SK-N-SH treated with all-trans-retinoic acid at 6 μM for 48 hours (cell line): ENCODE data around the gene LRMDA.

Experiments
- ATAC-seq: fragments of 200-7000 bp; cut with Tn5 transposase; 3 replicates; pipeline ENCODE4 v1.9.1; 2020; ENCODE audit warnings: mild to moderate bottlenecking, moderate library complexity
- ARNTL ChIP-seq: fragments of 450-650 bp; formaldehyde crosslinking; IDR thresholded peaks from 2 replicates; pipeline ENCODE4 v1.5.0; 2020; ENCODE audit warnings: low read depth, mild to moderate bottlenecking, moderate library complexity, borderline replicate concordance
- BACH2 ChIP-seq: fragments of 250-450 bp; sonication (Bioruptor Pico); IDR thresholded peaks from 2 replicates; pipeline ENCODE4 v1.9.0; 2021; ENCODE audit warnings: mild to moderate bottlenecking, borderline replicate concordance
- CSDC2 ChIP-seq: fragments of 250-450 bp; sonication (Bioruptor Pico); IDR thresholded peaks from 2 replicates; pipeline ENCODE4 v1.5.0; 2020; ENCODE audit warnings: mild to moderate bottlenecking, moderate library complexity
- ESRRG ChIP-seq: fragments of 250-450 bp; sonication (Bioruptor Pico); IDR thresholded peaks from 2 replicates; pipeline ENCODE4 v1.6.1; 2021; ENCODE audit warnings: mild to moderate bottlenecking
- GLIS3 ChIP-seq: fragments of 250-450 bp; sonication (Bioruptor Pico); IDR thresholded peaks from 2 replicates; pipeline ENCODE4 v1.5.0; 2020; ENCODE audit warnings: mild to moderate bottlenecking, moderate library complexity
- ISL1 ChIP-seq: fragments of 250-450 bp; sonication (Bioruptor Pico); IDR thresholded peaks from 2 replicates; pipeline ENCODE4 v2.1.2; 2022; ENCODE audit warnings: mild to moderate bottlenecking, moderate library complexity
- OSR1 ChIP-seq: fragments of 250-450 bp; sonication (Bioruptor Pico); IDR thresholded peaks from 2 replicates; pipeline ENCODE4 v1.8.0; 2022; ENCODE audit warnings: moderate library complexity, mild to moderate bottlenecking, inconsistent platforms
- PPARA ChIP-seq: fragments of 250-450 bp; sonication (Bioruptor Pico); IDR thresholded peaks from 2 replicates; pipeline ENCODE4 v1.5.0; 2020; ENCODE audit warnings: mild to moderate bottlenecking, borderline replicate concordance
- TCF4 ChIP-seq: fragments of 250-450 bp; sonication (Bioruptor Pico); IDR thresholded peaks from 2 replicates; pipeline ENCODE4 v1.8.0; 2021; ENCODE audit warnings: mild to moderate bottlenecking, moderate library complexity, borderline replicate concordance
- TOX ChIP-seq: fragments of 250-450 bp; sonication (Bioruptor Pico); IDR thresholded peaks from 2 replicates; pipeline ENCODE4 v1.8.0; 2021; ENCODE audit warnings: mild to moderate bottlenecking, moderate library complexity, borderline replicate concordance
- ZC3H10 ChIP-seq: fragments of 250-450 bp; sonication (Bioruptor Pico); IDR thresholded peaks from 2 replicates; pipeline ENCODE4 v1.5.1; 2021; ENCODE audit warnings: mild to moderate bottlenecking, moderate library complexity
- ZFP3 ChIP-seq: fragments of 250-450 bp; sonication (Bioruptor Pico); IDR thresholded peaks from 2 replicates; pipeline ENCODE4 v1.5.0; 2020; ENCODE audit warnings: mild to moderate bottlenecking, moderate library complexity
- ZFP30 ChIP-seq: fragments of 450-650 bp; formaldehyde crosslinking; IDR thresholded peaks from 2 replicates; pipeline ENCODE4 v1.5.0; 2022; ENCODE audit warnings: mild to moderate bottlenecking, moderate library complexity
- ZNF565 ChIP-seq: fragments of 450-650 bp; formaldehyde crosslinking; conservative IDR thresholded peaks from 2 replicates; pipeline ENCODE4 v1.5.0; 2020; ENCODE audit warnings: low read depth, mild to moderate bottlenecking, moderate library complexity
- ZNF70 ChIP-seq: fragments of 450-650 bp; formaldehyde crosslinking; IDR thresholded peaks from 2 replicates; pipeline ENCODE4 v1.5.0; 2020; ENCODE audit warnings: mild to moderate bottlenecking, moderate library complexity
- ZNF8 ChIP-seq: fragments of 450-650 bp; formaldehyde crosslinking; IDR thresholded peaks from 2 replicates; pipeline ENCODE4 v1.5.0; 2020; ENCODE audit warnings: mild to moderate bottlenecking, moderate library complexity
- TF ChIP-seq, protein P1 (sequence below): fragments of 250-450 bp; sonication (Bioruptor Pico); IDR thresholded peaks from 2 replicates; pipeline ENCODE4 v1.5.1; 2020; ENCODE audit warnings: low read depth, mild to moderate bottlenecking, moderate library complexity
- TF ChIP-seq, protein P2 (sequence below): fragments of 250-450 bp; sonication (Bioruptor Pico); IDR thresholded peaks from 2 replicates; pipeline ENCODE4 v1.5.1; 2021; ENCODE audit warnings: mild to moderate bottlenecking, moderate library complexity
- TF ChIP-seq, protein P3 (sequence below): fragments of 250-450 bp; sonication (Bioruptor Pico); IDR thresholded peaks from 2 replicates; pipeline ENCODE4 v1.8.0; 2021; ENCODE audit warnings: low read depth, mild to moderate bottlenecking, moderate library complexity, borderline replicate concordance
- TF ChIP-seq, protein P4 (sequence below): fragments of 250-450 bp; sonication (Bioruptor Pico); IDR thresholded peaks from 2 replicates; pipeline ENCODE4 v1.8.0; 2020; ENCODE audit warnings: mild to moderate bottlenecking, moderate library complexity, borderline replicate concordance
- TF ChIP-seq, protein P5 (sequence below): fragments of 250-450 bp; sonication (Bioruptor Pico); IDR thresholded peaks from 2 replicates; pipeline ENCODE4 v1.5.0; 2020; ENCODE audit warnings: mild to moderate bottlenecking, moderate library complexity

Gene LRMDA

DNA sequence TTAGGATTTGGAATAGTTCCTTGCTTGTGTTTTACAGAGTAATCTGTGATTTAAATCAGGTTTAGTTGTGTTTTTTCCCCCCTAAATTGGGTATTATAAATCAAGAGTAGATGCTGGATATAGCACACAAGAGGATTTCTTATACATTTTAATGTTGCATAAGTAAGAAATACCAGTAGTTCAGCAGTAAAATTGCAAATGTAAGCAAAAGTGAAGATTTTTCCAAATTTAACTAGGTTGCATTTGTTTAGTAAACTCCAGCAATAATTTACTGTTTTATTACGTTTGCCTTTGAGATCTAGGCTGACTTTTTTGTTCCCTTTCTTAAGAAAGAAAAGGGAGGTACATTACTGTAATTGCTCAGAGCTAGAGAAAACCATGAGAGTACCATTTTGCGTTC lies 207.3 kb downstream of the LRMDA start:
- TF ChIP-seq, protein P1, sequence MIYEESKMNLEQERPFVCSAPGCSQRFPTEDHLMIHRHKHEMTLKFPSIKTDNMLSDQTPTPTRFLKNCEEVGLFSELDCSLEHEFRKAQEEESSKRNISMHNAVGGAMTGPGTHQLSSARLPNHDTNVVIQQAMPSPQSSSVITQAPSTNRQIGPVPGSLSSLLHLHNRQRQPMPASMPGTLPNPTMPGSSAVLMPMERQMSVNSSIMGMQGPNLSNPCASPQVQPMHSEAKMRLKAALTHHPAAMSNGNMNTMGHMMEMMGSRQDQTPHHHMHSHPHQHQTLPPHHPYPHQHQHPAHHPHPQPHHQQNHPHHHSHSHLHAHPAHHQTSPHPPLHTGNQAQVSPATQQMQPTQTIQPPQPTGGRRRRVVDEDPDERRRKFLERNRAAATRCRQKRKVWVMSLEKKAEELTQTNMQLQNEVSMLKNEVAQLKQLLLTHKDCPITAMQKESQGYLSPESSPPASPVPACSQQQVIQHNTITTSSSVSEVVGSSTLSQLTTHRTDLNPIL (CRISPR knock-in tag): no peak
- TF ChIP-seq TCF4 (CRISPR knock-in tag): no peak
- no peak for TF ChIP-seq ISL1 (CRISPR knock-in tag)
- no peak for TF ChIP-seq OSR1 (CRISPR knock-in tag)
- TF ChIP-seq ZC3H10 (CRISPR knock-in tag): no peak
- TF ChIP-seq, protein P2, sequence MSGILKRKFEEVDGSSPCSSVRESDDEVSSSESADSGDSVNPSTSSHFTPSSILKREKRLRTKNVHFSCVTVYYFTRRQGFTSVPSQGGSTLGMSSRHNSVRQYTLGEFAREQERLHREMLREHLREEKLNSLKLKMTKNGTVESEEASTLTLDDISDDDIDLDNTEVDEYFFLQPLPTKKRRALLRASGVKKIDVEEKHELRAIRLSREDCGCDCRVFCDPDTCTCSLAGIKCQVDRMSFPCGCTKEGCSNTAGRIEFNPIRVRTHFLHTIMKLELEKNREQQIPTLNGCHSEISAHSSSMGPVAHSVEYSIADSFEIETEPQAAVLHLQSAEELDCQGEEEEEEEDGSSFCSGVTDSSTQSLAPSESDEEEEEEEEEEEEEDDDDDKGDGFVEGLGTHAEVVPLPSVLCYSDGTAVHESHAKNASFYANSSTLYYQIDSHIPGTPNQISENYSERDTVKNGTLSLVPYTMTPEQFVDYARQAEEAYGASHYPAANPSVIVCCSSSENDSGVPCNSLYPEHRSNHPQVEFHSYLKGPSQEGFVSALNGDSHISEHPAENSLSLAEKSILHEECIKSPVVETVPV: no peak
- no peak for TF ChIP-seq BACH2 (CRISPR knock-in tag)
- TF ChIP-seq GLIS3 (CRISPR knock-in tag): no peak
- TF ChIP-seq ZNF8 (CRISPR knock-in tag): no peak
- TF ChIP-seq PPARA: no peak
- TF ChIP-seq ZFP30 (CRISPR knock-in tag): no peak
- TF ChIP-seq, protein P3, sequence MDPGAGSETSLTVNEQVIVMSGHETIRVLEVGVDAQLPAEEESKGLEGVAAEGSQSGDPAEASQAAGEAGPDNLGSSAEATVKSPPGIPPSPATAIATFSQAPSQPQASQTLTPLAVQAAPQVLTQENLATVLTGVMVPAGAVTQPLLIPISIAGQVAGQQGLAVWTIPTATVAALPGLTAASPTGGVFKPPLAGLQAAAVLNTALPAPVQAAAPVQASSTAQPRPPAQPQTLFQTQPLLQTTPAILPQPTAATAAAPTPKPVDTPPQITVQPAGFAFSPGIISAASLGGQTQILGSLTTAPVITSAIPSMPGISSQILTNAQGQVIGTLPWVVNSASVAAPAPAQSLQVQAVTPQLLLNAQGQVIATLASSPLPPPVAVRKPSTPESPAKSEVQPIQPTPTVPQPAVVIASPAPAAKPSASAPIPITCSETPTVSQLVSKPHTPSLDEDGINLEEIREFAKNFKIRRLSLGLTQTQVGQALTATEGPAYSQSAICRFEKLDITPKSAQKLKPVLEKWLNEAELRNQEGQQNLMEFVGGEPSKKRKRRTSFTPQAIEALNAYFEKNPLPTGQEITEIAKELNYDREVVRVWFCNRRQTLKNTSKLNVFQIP (CRISPR knock-in tag): no peak
- TF ChIP-seq, protein P4, sequence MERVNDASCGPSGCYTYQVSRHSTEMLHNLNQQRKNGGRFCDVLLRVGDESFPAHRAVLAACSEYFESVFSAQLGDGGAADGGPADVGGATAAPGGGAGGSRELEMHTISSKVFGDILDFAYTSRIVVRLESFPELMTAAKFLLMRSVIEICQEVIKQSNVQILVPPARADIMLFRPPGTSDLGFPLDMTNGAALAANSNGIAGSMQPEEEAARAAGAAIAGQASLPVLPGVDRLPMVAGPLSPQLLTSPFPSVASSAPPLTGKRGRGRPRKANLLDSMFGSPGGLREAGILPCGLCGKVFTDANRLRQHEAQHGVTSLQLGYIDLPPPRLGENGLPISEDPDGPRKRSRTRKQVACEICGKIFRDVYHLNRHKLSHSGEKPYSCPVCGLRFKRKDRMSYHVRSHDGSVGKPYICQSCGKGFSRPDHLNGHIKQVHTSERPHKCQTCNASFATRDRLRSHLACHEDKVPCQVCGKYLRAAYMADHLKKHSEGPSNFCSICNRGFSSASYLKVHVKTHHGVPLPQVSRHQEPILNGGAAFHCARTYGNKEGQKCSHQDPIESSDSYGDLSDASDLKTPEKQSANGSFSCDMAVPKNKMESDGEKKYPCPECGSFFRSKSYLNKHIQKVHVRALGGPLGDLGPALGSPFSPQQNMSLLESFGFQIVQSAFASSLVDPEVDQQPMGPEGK: no peak
- TF ChIP-seq ARNTL (CRISPR knock-in tag): no peak
- ATAC-seq: no peak

DNA sequence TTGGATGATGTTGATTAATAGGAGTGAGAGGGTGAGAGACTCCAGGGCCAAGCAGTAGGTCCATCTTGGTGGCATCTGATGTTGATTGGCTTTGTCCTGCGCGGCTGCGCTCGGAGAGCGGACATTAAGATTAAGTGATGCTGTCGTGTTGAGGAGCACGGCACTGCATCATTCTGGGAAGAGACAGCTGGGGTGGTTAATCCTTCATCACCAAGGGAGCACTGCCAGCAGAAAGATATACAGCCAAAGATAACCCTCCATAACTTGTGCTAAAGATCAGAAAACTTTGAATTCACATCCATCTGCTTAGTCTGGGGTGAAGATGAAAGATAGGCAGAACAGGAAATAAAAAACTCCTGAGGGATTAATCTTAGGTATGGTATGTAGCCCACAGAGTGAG lies 208.3 kb downstream of the LRMDA start:
- ATAC-seq: peak; percentile 81
- TF ChIP-seq ZNF8 (CRISPR knock-in tag) (no peak), TCF4 (CRISPR knock-in tag) (no peak), ZC3H10 (CRISPR knock-in tag) (no peak), ISL1 (CRISPR knock-in tag) (peak; percentile 22; the same call in 1 of the 2 replicates)

DNA sequence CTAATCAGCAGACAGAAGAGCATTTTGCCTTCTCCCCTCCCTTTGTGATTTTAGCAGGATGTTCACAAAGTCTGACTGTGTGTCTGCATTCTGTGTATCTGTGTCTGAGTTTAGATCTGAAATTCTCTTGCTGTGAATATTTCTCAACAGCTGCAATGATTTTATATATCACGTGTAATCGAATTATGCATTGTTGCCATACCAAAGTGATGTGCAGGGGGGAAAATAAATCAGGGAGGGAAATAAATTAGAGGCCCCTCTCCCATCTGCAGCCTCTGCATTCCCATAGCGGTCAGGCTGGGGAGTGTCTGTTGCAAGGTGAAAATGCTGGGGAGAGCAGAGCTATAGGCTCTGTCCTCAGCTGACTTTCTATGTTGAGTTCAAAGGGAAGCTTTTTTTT lies 209.0 kb downstream of the LRMDA start:
- ATAC-seq: peak; percentile 73
- no peak for TF ChIP-seq ZFP3 (CRISPR knock-in tag)
- TF ChIP-seq CSDC2 (CRISPR knock-in tag): no peak
- TF ChIP-seq, protein P4: peak; percentile 74; the same call in 1 of the 2 replicates
- peak; percentile 63 for TF ChIP-seq ZNF70 (CRISPR knock-in tag)
- no peak for TF ChIP-seq ZFP30 (CRISPR knock-in tag)
- TF ChIP-seq BACH2 (CRISPR knock-in tag): no peak
- peak; percentile 64 for TF ChIP-seq ISL1 (CRISPR knock-in tag)

DNA sequence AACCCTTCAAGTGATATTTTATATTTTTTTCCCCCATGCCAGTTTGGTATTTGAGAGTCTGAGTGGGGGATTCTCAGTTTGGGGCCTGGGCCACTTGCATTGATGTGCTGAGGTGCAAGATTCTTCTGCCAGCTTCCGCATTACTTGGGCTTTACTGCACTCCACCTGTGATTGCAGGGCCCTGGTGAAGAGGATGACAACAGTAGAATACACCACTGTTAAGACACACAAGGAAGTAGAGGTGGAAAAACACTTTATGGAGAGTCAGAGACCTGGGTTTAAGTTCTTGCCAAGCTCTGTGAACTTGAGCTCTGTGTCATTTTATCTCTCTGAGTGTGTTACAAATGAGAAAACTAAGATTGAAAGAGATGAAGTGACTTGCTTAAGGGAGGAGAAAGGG lies 209.4 kb downstream of the LRMDA start:
- peak; percentile 24; the same call in 2 of the 3 replicates for ATAC-seq

More for the DNA sequence above, 209.4 kb downstream of the LRMDA start:
- TF ChIP-seq, protein P5, sequence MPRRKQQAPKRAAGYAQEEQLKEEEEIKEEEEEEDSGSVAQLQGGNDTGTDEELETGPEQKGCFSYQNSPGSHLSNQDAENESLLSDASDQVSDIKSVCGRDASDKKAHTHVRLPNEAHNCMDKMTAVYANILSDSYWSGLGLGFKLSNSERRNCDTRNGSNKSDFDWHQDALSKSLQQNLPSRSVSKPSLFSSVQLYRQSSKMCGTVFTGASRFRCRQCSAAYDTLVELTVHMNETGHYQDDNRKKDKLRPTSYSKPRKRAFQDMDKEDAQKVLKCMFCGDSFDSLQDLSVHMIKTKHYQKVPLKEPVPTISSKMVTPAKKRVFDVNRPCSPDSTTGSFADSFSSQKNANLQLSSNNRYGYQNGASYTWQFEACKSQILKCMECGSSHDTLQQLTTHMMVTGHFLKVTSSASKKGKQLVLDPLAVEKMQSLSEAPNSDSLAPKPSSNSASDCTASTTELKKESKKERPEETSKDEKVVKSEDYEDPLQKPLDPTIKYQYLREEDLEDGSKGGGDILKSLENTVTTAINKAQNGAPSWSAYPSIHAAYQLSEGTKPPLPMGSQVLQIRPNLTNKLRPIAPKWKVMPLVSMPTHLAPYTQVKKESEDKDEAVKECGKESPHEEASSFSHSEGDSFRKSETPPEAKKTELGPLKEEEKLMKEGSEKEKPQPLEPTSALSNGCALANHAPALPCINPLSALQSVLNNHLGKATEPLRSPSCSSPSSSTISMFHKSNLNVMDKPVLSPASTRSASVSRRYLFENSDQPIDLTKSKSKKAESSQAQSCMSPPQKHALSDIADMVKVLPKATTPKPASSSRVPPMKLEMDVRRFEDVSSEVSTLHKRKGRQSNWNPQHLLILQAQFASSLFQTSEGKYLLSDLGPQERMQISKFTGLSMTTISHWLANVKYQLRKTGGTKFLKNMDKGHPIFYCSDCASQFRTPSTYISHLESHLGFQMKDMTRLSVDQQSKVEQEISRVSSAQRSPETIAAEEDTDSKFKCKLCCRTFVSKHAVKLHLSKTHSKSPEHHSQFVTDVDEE (CRISPR knock-in tag): no peak
- no peak for TF ChIP-seq TOX (CRISPR knock-in tag)
- no peak for TF ChIP-seq TCF4 (CRISPR knock-in tag)
- no peak for TF ChIP-seq ZC3H10 (CRISPR knock-in tag)
- TF ChIP-seq ZNF70 (CRISPR knock-in tag): no peak
- TF ChIP-seq ZNF565 (CRISPR knock-in tag): no peak
- TF ChIP-seq, protein P4: no peak
- no peak for TF ChIP-seq ESRRG (CRISPR knock-in tag)
